Loucy (cell line): ENCODE results near the gene MAP3K20.

ENCODE experiments used
- H2AFZ ChIP-seq: fragments of 200-600 bp; sonication (generic); 2 replicates; pipeline ENCODE4 v1.6.0; 2016; ENCODE audit warnings: antibody characterized with exemption, mild to moderate bottlenecking, low read length, moderate library complexity
- H3F3A ChIP-seq: fragments of 200-600 bp; 2 replicates; pipeline ENCODE4 v1.6.0; 2016; ENCODE audit warnings: antibody characterized with exemption, low read depth, mild to moderate bottlenecking
- H3K27me3 ChIP-seq: fragments of 200-600 bp; sonication (generic); 2 replicates; pipeline ENCODE4 v1.6.1; 2014; ENCODE audit warnings: low read length, mild to moderate bottlenecking; ENCODE audit not compliant: insufficient read depth, poor library complexity, severe bottlenecking
- H3K36me3 ChIP-seq: fragments of 200-600 bp; sonication (generic); 2 replicates; pipeline ENCODE4 v1.6.1; 2016; ENCODE audit warnings: low read length; ENCODE audit not compliant: insufficient read depth
- H3K4me1 ChIP-seq: fragments of 200-600 bp; sonication (generic); 2 replicates; pipeline ENCODE4 v1.5.1; 2014; ENCODE audit warnings: low read length, mild to moderate bottlenecking; ENCODE audit not compliant: insufficient read depth, poor library complexity, severe bottlenecking
- H3K4me2 ChIP-seq: fragments of 200-600 bp; sonication (generic); 2 replicates; pipeline ENCODE4 v1.6.0; 2014; ENCODE audit warnings: antibody characterized with exemption, low read length, low read depth, mild to moderate bottlenecking; ENCODE audit not compliant: poor library complexity, severe bottlenecking
- H3K4me3 ChIP-seq: fragments of 200-600 bp; sonication (generic); 2 replicates; pipeline ENCODE4 v1.5.1; 2014; ENCODE audit warnings: low read length, mild to moderate bottlenecking, mixed read lengths; ENCODE audit not compliant: poor library complexity, severe bottlenecking
- H3K79me2 ChIP-seq: fragments of 200-600 bp; sonication (generic); 2 replicates; pipeline ENCODE4 v1.6.1; 2014; ENCODE audit warnings: low read length; ENCODE audit not compliant: insufficient read depth
- H3K9ac ChIP-seq: fragments of 200-600 bp; sonication (generic); 2 replicates; pipeline ENCODE4 v1.6.0; 2014; ENCODE audit warnings: mild to moderate bottlenecking, low read depth, low read length, moderate library complexity; ENCODE audit not compliant: poor library complexity, severe bottlenecking
- H3K9me2 ChIP-seq: fragments of 200-600 bp; sonication (generic); replicated peaks from 2 replicates; pipeline ENCODE4 v1.6.1; 2016; ENCODE audit warnings: low read depth, low read length, mixed read lengths
- H3K9me3 ChIP-seq: fragments of 200-600 bp; sonication (generic); 2 replicates; pipeline ENCODE4 v1.6.1; 2014; ENCODE audit warnings: mild to moderate bottlenecking, antibody characterized with exemption, low read length, low read depth; ENCODE audit not compliant: insufficient read depth
- H4K20me1 ChIP-seq: fragments of 200-600 bp; sonication (generic); 2 replicates; pipeline ENCODE4 v1.6.0; 2014; ENCODE audit warnings: antibody characterized with exemption, low read length, mild to moderate bottlenecking; ENCODE audit not compliant: insufficient read depth, poor library complexity, severe bottlenecking
- EZH2phosphoT487 ChIP-seq: fragments of 200-600 bp; IDR thresholded peaks from 2 replicates; pipeline ENCODE4 v1.6.1; 2018; ENCODE audit warnings: antibody characterized with exemption, mild to moderate bottlenecking, moderate library complexity, borderline replicate concordance
- TF ChIP-seq, protein P1 (sequence below): fragments of 200-600 bp; sonication (generic); conservative IDR thresholded peaks from 2 replicates; pipeline ENCODE4 v1.5.1; 2014; ENCODE audit warnings: mild to moderate bottlenecking, antibody characterized with exemption, low read length

Gene MAP3K20

GRCh38 chr2:173119944-173120343 lies 44.3 kb downstream of the MAP3K20 start:
- no peak for TF ChIP-seq EZH2phosphoT487
- TF ChIP-seq, protein P1, sequence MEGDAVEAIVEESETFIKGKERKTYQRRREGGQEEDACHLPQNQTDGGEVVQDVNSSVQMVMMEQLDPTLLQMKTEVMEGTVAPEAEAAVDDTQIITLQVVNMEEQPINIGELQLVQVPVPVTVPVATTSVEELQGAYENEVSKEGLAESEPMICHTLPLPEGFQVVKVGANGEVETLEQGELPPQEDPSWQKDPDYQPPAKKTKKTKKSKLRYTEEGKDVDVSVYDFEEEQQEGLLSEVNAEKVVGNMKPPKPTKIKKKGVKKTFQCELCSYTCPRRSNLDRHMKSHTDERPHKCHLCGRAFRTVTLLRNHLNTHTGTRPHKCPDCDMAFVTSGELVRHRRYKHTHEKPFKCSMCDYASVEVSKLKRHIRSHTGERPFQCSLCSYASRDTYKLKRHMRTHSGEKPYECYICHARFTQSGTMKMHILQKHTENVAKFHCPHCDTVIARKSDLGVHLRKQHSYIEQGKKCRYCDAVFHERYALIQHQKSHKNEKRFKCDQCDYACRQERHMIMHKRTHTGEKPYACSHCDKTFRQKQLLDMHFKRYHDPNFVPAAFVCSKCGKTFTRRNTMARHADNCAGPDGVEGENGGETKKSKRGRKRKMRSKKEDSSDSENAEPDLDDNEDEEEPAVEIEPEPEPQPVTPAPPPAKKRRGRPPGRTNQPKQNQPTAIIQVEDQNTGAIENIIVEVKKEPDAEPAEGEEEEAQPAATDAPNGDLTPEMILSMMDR = no peak
- H2AFZ ChIP-seq = no peak overlapping the region

DNA sequence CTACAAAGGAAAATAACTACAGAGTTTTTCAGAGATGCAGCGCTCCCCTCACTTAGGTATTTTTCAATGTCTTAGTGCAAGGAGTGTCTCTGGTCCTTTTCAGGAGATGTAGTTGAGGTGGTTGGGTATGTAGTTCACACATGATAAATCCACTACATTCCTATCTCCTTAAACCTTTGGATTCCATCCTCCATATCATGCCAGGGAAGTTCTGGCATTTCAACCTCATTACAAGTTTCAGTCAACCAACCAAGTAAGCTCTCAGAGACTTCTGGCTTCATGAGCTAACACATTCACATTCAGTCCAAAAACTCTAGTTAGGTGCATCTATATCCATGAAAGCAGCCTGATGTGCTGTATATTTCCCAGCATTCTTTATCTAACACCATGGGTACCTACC lies 47.3 kb downstream of the MAP3K20 start:
- no peak overlapping the region for H2AFZ ChIP-seq
- H3K4me2 ChIP-seq = no peak overlapping the region
- no peaks in the 10 kb centered on the region for H3K27me3 ChIP-seq
- TF ChIP-seq EZH2phosphoT487 = no peak
- TF ChIP-seq, protein P1 = no peak
- no peak overlapping the region for H3K9ac ChIP-seq
- H3K4me3 ChIP-seq = no peak overlapping the region
- H3K79me2 ChIP-seq = no peaks in the 10 kb centered on the region
- H3F3A ChIP-seq = no peaks in the 10 kb centered on the region
- H3K9me2 ChIP-seq = no peaks in the 10 kb centered on the region
- no peaks in the 10 kb centered on the region for H3K9me3 ChIP-seq
- no peaks in the 10 kb centered on the region for H3K36me3 ChIP-seq
- no peaks in the 10 kb centered on the region for H4K20me1 ChIP-seq
- H3K4me1 ChIP-seq = peaks cover 5% of the 10 kb centered on the region

More at GRCh38 chr2:173119944-173120343, 44.3 kb downstream of the MAP3K20 start:
- Histone ChIP-seq H3K9me2 (no peaks in the 10 kb centered on the region), H3F3A (no peaks in the 10 kb centered on the region), H3K27me3 (no peaks in the 10 kb centered on the region), H4K20me1 (no peaks in the 10 kb centered on the region), H3K79me2 (no peaks in the 10 kb centered on the region), H3K9ac (no peak overlapping the region), H3K4me2 (no peak overlapping the region), H3K36me3 (no peaks in the 10 kb centered on the region), H3K9me3 (no peaks in the 10 kb centered on the region), H3K4me3 (no peak overlapping the region), H3K4me1 (no peaks in the 10 kb centered on the region)

DNA sequence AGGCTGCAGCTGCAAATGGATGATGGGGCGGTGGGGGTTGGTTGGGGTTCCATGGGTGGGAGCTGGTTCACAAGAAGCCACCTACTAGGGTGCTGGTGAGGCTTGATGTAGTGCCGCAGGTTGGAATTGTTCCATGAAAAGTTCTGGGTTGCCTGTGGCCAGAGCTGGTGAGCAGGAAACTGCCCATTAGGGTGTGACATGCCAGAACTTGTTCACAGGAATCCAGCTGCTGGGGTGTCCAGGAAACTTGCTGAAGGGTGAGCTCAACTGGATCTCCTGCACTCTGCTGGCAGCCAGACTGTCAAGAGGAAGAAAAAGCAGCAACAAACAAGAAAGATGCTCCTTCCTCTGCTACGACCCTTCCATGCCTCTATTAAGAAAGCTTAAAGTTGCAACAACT lies 48.8 kb downstream of the MAP3K20 start:
- no peaks in the 10 kb centered on the region for H4K20me1 ChIP-seq
- peaks cover 5% of the 10 kb centered on the region for H3K4me1 ChIP-seq
- H3K4me2 ChIP-seq = no peak overlapping the region
- H3K79me2 ChIP-seq = no peaks in the 10 kb centered on the region
- H3F3A ChIP-seq = no peaks in the 10 kb centered on the region
- H3K4me3 ChIP-seq = no peak overlapping the region
- no peaks in the 10 kb centered on the region for H3K9me3 ChIP-seq
- H3K36me3 ChIP-seq = no peaks in the 10 kb centered on the region
- no peaks in the 10 kb centered on the region for H3K27me3 ChIP-seq
- TF ChIP-seq EZH2phosphoT487 = no peak
- TF ChIP-seq, protein P1 = no peak
- H3K9me2 ChIP-seq = no peaks in the 10 kb centered on the region
- no peak overlapping the region for H2AFZ ChIP-seq
- H3K9ac ChIP-seq = no peak overlapping the region
